Non-pigmented ciliary epithelial cell (primary cell): ENCODE data around the gene PLEKHM3.
"Not testable (repeated sequence)": the region's sequence is repeated elsewhere in the genome, so short reads cannot be mapped to it uniquely, and the experiment has no call there.

Experiments
- DNase-seq: peaks from one replicate; pipeline ENCODE4 v3.0.0-alpha.2; 2010; ENCODE audit warnings: low read depth

PLEKHM3 gene

DNA sequence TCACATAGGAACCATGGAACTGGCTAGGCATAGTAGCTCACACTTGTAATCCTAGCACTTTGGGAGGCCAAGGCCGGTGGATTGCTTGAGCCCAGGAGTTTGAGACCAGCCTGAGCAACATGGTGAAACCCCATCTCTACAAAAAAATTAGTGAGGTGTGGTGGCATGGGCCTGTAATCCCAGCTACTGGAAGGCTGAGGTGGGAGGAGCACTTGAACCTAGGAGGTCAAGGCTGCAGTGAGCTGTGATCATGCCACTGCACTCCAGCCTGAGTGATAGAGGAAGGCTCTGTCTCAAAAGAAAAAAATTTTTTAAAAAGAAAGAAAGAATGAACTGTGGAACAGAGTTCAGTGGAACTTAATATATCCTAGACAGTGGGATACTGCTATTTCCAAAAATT is 76.1 kb downstream of the PLEKHM3 start:
- DNase-seq = not testable (repeated sequence)

DNA sequence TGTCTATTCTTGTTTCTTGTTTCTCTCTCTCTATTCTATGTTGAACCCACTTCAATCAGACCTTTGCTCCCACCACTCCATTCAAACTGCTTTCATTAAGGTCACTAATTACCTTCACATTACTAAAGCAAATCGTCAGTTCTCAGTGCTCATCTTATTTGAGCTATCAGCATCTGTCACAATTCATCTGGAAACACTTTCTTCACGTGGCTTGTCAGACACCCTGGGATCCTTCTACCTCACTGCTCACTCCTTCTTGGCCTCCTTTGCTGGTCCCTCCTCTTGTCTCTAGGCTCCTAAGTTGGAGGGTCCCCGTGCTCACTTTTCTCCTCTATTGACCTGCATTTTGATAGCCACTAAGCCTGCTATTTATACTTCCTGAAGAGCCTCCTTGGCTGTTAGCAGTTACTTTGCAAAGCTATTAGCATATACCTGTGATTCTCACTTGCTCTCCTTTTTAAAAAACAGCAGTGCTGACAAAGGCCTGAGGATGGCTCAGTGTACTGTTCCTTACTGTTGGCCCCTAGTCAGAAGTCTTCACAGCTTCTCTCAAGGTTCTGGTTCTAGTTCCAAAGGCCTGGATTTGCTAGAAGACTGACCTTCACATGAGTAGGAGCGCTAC is 80.2 kb downstream of the PLEKHM3 start:
- DNase-seq = no peak

GRCh38 chr2:207944334-207944733 is 81.0 kb downstream of the PLEKHM3 start:
- DNase-seq = no peak

DNA sequence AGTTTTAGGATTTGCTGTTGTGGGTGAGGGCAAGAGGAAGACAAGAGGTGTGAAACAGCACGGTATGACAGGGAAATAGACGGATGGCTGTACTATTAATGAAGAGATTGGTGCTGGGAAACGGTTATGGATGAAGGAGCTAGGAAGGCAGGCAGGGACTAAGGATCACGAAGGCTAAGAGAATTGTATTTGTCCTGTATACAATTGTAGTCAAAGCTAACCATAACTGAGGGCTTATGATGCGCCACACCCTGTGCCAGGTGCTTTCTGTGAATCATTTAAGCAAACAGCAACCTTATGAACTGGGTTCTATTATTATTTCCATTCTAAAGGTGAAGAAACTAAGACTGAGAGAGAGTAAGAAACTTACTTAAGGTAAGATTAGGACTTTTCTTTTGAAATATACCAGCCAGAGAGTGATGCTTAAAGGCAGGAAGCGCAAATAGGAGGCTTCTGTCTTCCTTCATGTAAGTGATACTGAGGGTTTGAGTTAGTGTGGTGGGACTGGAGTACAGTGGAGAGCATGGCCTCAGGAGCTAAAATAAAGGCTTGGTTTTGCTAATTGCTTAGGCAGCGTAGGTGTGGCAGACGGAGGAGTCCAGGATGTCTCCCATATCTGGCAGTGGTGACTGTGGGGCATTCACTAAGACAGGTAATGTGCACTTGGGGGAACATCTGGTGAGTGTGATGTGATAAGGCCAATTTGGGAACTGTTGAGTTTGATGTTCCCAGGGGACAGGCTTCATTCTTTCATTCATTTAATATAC is 85.8 kb downstream of the PLEKHM3 start:
- no peak for DNase-seq

GRCh38 chr2:207938886-207939285 is 86.4 kb downstream of the PLEKHM3 start:
- no peak for DNase-seq

- DNase-seq = no peak
These were observed 86.9 kb downstream of the PLEKHM3 start for GRCh38 chr2:207938415-207938814.

DNA sequence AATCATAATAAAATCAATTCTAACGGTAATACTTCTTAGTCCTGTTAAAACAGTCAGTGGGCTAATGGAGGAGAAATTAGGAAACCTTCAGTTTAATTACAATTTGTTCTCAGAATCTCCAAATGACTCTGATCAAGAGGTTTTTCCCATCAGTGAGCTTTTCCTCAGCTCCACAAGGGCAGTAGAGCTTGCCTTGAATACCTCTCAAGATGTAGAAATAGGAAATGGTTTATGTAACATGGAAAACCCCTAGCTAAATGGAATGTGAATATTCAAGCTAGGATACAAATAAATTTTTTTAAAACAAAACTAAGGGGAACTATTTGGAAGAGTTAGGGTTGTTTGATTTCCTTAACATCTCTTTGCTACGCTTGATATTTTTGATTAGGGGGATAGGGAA is 87.5 kb downstream of the PLEKHM3 start:
- DNase-seq = peak; percentile 6

DNA sequence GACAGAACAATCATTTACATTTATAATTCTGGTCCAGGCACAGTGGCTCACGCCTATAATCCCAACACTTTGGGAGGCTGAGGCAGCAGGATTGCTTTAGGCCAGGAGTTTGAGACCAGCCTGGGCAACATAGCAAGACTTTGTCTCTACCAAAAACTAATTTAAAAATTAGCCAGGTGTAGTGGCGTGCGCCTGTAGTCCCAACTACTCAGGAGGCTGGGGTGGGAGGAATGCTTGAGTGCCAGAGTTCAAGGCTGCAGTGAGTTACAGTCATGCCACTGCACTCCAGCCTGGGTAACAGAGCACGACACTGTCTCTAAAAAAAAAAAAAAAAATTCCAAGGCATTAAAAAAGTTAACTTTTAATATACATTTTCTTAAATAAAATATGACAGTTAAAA is 88.1 kb downstream of the PLEKHM3 start:
- no peak for DNase-seq

GRCh38 chr2:207936380-207936779 is 88.9 kb downstream of the PLEKHM3 start:
- DNase-seq = no peak

GRCh38 chr2:207935991-207936370 is 89.3 kb downstream of the PLEKHM3 start:
- DNase-seq = no peak

DNA sequence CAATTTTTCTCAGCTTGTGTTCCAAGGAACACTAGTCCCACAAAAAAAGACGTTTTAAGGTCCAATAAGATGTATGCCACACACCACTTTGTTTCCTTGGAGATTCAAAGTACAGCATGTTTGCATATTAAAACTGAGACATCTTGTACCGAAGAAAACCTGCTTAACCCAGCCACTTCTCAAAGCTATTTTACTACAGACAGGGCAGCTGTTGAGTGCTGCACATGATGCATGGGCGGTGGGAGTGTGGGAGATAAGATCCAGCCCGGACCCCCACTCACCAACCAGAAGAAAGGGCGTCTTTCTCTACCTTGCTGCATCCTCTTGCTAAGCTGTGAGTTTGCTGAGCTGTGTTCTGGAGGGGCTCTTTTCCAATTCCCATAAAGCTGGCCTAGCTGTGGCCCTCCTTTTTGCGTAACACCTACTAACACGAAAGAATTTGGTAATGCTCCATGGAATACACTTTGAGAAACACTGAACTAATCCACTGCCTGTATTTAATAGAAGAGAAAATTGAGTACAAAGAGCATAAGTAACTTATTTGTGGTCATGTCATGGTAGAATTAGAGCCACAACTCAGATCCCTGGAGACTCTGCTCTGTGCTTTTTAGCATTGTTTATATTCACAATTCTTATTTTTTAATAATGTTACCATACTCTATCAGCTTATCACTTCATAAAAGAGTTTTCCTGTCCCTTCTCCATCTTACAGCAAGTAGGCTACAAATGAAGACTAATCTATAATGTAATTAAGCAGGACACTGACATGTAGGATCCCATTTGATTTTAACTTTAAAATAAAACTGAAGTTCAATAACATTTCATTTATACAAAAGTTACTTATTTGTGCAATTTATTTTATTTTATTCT is 90.0 kb downstream of the PLEKHM3 start:
- no peak for DNase-seq

DNA sequence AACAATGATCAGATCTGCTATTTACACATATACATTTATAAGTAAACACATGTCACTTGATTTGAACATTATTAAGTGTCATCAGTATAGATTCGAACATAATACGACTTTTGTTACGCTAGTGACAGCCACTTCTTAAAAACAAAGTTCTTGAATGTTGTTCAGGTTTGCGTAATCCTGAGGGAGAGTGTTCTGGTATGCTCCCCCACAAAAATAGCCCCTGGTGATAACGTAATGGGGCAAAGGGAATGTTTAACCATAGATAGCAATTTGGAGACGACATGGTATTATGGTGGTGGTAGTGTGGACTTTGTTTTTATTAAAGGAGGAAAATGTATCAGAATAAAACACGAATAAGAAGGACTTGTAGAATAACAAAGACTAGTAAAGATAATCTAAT is 90.6 kb downstream of the PLEKHM3 start:
- no peak for DNase-seq

GRCh38 chr2:207933396-207934065 is 91.8 kb downstream of the PLEKHM3 start:
- DNase-seq = no peak

- DNase-seq = no peak
These were observed 93.2 kb downstream of the PLEKHM3 start for GRCh38 chr2:207932106-207932505.

- DNase-seq = no peak
These were observed 94.6 kb downstream of the PLEKHM3 start for GRCh38 chr2:207930747-207931146.

- DNase-seq = no peak
These were observed 95.4 kb downstream of the PLEKHM3 start for GRCh38 chr2:207929923-207930322.

DNA sequence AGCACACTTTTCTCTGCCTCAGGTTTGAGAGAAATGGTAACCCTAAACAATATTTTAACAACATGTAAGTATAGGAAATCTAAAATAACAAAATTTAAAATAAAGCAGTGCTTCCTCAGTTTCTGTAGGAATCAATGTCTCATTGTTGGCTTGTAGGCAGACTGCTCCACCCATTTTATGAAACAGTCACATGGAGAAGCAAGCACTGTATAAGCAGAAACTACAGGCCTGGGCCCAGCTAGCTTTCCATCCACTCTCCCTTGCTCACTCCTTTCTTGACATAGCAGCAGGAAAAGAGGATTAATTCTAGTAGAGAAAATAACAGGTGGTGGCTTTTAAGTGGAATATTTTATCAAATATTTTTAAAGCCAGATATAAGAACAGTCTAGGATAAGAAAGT is 97.2 kb downstream of the PLEKHM3 start:
- DNase-seq = no peak

GRCh38 chr2:207926989-207927300 is 98.4 kb downstream of the PLEKHM3 start:
- DNase-seq = no peak

DNA sequence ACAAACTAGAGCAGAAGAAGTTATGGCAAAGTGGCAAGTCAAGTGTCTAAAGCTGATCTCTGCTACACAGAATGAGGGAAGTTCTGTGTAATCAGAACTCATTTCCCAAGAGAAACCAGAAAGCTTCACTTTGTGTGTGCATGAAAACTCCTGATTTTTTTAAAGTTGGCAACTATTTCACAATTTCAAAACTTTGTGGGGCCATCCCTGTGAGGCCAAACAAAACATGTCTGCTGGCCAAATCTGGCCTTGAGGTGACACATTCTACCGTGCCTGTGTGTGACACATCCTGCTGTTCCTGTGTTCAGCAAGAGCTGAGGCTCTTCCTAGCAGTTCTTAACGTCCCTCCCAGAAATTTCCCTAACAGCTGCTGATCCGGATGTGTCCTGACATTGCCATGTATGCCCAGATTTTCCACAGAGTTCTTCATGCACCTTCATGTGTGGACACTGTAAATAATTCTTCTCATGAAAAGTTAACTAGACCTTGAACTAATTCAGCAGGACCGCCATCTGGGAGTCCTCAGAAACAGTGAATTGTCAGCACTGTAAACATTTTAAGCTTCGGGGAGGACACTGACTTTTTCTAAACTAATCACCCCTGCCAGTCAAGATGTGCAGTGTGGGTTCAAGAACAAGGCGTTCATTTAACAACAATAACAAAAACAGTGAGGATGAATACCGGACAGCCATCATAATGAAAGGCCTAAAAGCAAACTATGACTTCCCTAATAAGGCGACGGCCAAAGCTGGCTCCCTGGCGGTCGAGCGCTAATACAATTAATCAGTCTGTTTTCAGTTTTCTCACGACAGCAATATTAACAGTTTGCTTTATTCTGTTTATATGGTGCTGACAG is 99.0 kb downstream of the PLEKHM3 start:
- DNase-seq = peak; percentile 4

GRCh38 chr2:207925601-207926000 is 99.7 kb downstream of the PLEKHM3 start:
- DNase-seq = no peak

- DNase-seq = no peak
These were observed 103.7 kb downstream of the PLEKHM3 start for GRCh38 chr2:207921606-207922005.

DNA sequence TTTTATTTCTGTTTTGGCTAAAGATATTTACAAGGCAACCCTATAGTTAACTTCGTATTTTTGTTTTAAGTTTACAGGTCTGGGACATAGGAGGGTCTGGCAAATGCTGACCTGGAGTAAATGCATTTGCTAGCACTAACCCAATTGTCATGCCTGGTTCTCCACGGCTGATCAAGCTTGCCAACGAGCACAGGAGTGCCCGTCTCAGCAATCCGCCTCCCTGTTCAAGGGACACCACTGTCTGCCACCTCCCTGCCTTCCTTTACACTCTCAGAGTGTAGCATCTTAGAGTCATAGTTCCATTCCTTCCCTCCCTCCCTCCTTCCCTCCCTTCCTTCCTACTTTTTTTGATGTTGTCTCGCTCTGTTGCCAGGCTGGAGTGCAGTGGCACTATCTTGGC is 104.6 kb downstream of the PLEKHM3 start:
- no peak for DNase-seq
